Keratinocyte (primary cell): ENCODE measurements around the gene IRF1. TPM values are rescaled to one million over a fixed set of nuclear protein-coding genes. Genes with fewer than 3 reads are reported as not detected.
A peak's percentile ranks its signal among the peaks of the same experiment; 100 is the strongest.

ENCODE experiments used
- DNase-seq: peaks from one replicate; pipeline ENCODE4 v3.0.0-alpha.2; 2011; ENCODE audit warnings: low read depth, missing footprints, low spot score
- FAIRE-seq: peaks from 2 replicates; lab custom pipeline; 2011; peaks lifted over from hg19 to GRCh38; lab: Jason Lieb, UNC
- H2AFZ ChIP-seq: 2 replicates; pipeline ENCODE4 v1.6.0; 2012; ENCODE audit warnings: low read length, control low read depth, inconsistent platforms; ENCODE audit not compliant: control insufficient read depth
- H3K27ac ChIP-seq: 2 replicates; pipeline ENCODE4 v1.5.1; 2011; ENCODE audit warnings: low read length; ENCODE audit not compliant: control insufficient read depth, insufficient read depth
- H3K27me3 ChIP-seq: 3 replicates; pipeline ENCODE4 v1.6.0; 2011; ENCODE audit warnings: low read length; ENCODE audit not compliant: control insufficient read depth, insufficient read depth; ENCODE audit errors: extremely low read depth
- H3K36me3 ChIP-seq, 2 experiments: 2 replicates in 1 of 2; 3 replicates in 1 of 2; pipeline ENCODE4 v1.5.1; 2011; ENCODE audit warnings: low read length in 2 of 2, mild to moderate bottlenecking in 1 of 2; ENCODE audit not compliant: control insufficient read depth in 2 of 2, insufficient read depth in 2 of 2; ENCODE audit errors: extremely low read depth in 1 of 2
- H3K4me1 ChIP-seq: 3 replicates; pipeline ENCODE4 v1.5.1; 2011; ENCODE audit warnings: low read length; ENCODE audit not compliant: control insufficient read depth, insufficient read depth; ENCODE audit errors: extremely low read depth
- H3K4me2 ChIP-seq: 3 replicates; pipeline ENCODE4 v1.6.0; 2011; ENCODE audit warnings: low read depth, low read length; ENCODE audit not compliant: control insufficient read depth, insufficient read depth; ENCODE audit errors: extremely low read depth
- H3K4me3 ChIP-seq, 3 experiments: fragments of 200-600 bp in 1 of 3; sonication (generic) in 1 of 3; 2 replicates in 2 of 3; 3 replicates in 1 of 3; pipeline ENCODE4 v1.5.1; 2011 to 2016; ENCODE audit warnings: low read length in 3 of 3, mild to moderate bottlenecking in 3 of 3, control low read depth in 2 of 3, inconsistent platforms in 1 of 3, low read depth in 1 of 3, mixed read lengths in 1 of 3, mixed run types in 1 of 3, moderate library complexity in 1 of 3; ENCODE audit not compliant: control insufficient read depth in 2 of 3, insufficient read depth in 2 of 3; ENCODE audit errors: extremely low read depth in 1 of 3
- H3K79me2 ChIP-seq: 2 replicates; pipeline ENCODE4 v1.6.0; 2012; ENCODE audit warnings: low read length; ENCODE audit not compliant: control insufficient read depth, insufficient read depth
- H3K9ac ChIP-seq: 3 replicates; pipeline ENCODE4 v1.6.0; 2011; ENCODE audit warnings: low read length; ENCODE audit not compliant: control insufficient read depth, insufficient read depth; ENCODE audit errors: extremely low read depth
- H3K9me1 ChIP-seq: 3 replicates; pipeline ENCODE4 v1.6.0; 2011; ENCODE audit warnings: low read length; ENCODE audit not compliant: control insufficient read depth, insufficient read depth; ENCODE audit errors: extremely low read depth
- H3K9me3 ChIP-seq: 2 replicates; pipeline ENCODE4 v1.5.1; 2012; ENCODE audit warnings: low read depth, low read length; ENCODE audit not compliant: control insufficient read depth
- H4K20me1 ChIP-seq: 3 replicates; pipeline ENCODE4 v1.6.0; 2011; ENCODE audit warnings: low read length; ENCODE audit not compliant: control insufficient read depth, insufficient read depth; ENCODE audit errors: extremely low read depth
- CTCF ChIP-seq, 3 experiments: IDR thresholded peaks in 1 of 3; conservative IDR thresholded peaks in 1 of 3; optimal IDR thresholded peaks in 1 of 3; 2 replicates in 2 of 3; 3 replicates in 1 of 3; pipeline versions ENCODE3 to v1.5.1; 2011; ENCODE audit warnings: low read length in 3 of 3, mild to moderate bottlenecking in 3 of 3, moderate library complexity in 2 of 3, control low read depth in 1 of 3, inconsistent platforms in 1 of 3; ENCODE audit not compliant: insufficient read depth in 2 of 3; ENCODE audit errors: extremely low read depth in 1 of 3
- EZH2 ChIP-seq: IDR thresholded peaks from one replicate; pipeline ENCODE4 v1.6.1; 2012; ENCODE audit warnings: inconsistent platforms, mild to moderate bottlenecking, low read length, moderate library complexity
- dilution Hi-C: fragments of 300-500 bp; cut with MboI; formaldehyde crosslinking; loops from one replicate; pipeline ENCODE4 v1.7.0; 2020; ENCODE audit warnings: low sequenced_read_pairs; ENCODE audit not compliant: extremely low pct_ligation_motif_present
- polyA plus RNA-seq, 5 experiments: library from polyadenylated mRNA; depleted of rRNA in 3 of 5; stranded (reverse) in 3 of 5; stranded (forward) in 1 of 5; unstranded in 1 of 5; fragments of >200 nt; gene quantifications; 1 replicate in 1 of 5; 2 replicates in 3 of 5; 3 replicates in 1 of 5; pipeline versions ENCODE4 v1.2.1 to v1.2.3, GENCODE V29; 2011 to 2012; ENCODE audit warnings: missing spikeins in 2 of 5, low read depth in 1 of 5, low replicate concordance in 1 of 5

IRF1 gene
- polyA plus RNA-seq, 1 donor (not counting 4 experiments of a cell fraction or from before 2014, with no cell fraction given): 6.2 TPM

GRCh38 chr5:132488590-132488989 is 2.0 kb downstream of the IRF1 start:
- Histone ChIP-seq H3K4me3 (no peak overlapping the region), H3K9me1 (peaks cover 5% of the 10 kb centered on the region), H3K79me2 (peaks cover 16% of the 10 kb centered on the region), H3K9me3 (no peaks in the 10 kb centered on the region), H3K4me2 (peak overlapping the region; percentile 93), H2AFZ (no peak overlapping the region), H3K27me3 (no peaks in the 10 kb centered on the region), H3K9ac (no peak overlapping the region), H4K20me1 (no peaks in the 10 kb centered on the region), H3K36me3 (peaks cover 19 to 27% of the 10 kb centered on the region in 2 experiments), H3K27ac (no peak overlapping the region), H3K4me1 (peaks cover 45% of the 10 kb centered on the region)
- TF ChIP-seq CTCF (optimal IDR thresholded peaks at IDR 0.05 in 1 of 3, IDR thresholded peaks at IDR 0.05 in 1 of 3, conservative IDR thresholded peaks at IDR 0.05 in 1 of 3; ENCODE audit: extremely low read depth in 1 of 3, insufficient read depth in 2 of 3, low read length in 3 of 3) (no peak), EZH2 (no peak)
- FAIRE-seq: no peak
- no peak for DNase-seq
- dilution Hi-C loops: no loop called here

DNA sequence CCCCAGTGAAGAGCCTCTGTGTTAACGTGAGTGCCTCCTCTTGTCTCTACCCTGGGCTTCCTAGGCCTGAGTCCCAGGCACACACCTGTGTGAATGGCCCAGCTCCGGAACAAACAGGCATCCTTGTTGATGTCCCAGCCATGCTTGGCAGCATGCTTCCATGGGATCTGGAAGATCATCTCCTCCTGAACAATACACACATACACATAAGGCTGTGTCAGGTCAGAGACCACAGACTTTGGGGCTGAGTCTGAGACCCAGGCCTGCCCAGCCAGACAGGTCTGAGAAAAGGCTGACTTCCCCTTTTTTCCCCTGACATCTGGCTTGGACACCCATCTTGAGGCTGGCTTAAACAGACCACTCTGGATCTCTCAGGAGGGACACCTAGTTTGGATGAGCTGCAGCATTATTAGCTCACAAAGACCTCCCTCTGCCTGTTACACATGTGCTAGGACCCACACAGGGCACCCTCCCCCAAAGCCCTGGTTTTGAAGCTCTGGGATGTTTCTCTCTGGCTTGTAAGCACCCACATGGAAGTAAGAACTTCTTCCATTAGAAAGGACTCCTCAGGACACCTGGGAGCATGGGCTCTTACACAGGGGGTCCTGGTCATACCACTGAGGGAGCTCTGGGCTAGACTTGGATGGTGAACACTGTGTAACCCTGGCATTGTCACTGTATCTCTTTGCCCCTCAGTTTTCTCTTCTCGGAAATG is 2.6 kb downstream of the IRF1 start:
- peaks cover 45% of the 10 kb centered on the region for H3K4me1 ChIP-seq
- no peak overlapping the region for H3K4me3 ChIP-seq
- peaks cover 5% of the 10 kb centered on the region for H3K9me1 ChIP-seq
- FAIRE-seq: no peak
- H3K9me3 ChIP-seq: no peaks in the 10 kb centered on the region
- dilution Hi-C loops: no loop called here
- no peaks in the 10 kb centered on the region for H4K20me1 ChIP-seq
- H2AFZ ChIP-seq: no peak overlapping the region
- TF ChIP-seq EZH2: no peak
- TF ChIP-seq CTCF (optimal IDR thresholded peaks at IDR 0.05 in 1 of 3, IDR thresholded peaks at IDR 0.05 in 1 of 3, conservative IDR thresholded peaks at IDR 0.05 in 1 of 3; ENCODE audit: extremely low read depth in 1 of 3, insufficient read depth in 2 of 3, low read length in 3 of 3): no peak
- peaks cover 16% of the 10 kb centered on the region for H3K79me2 ChIP-seq
- H3K9ac ChIP-seq: no peak overlapping the region
- H3K36me3 ChIP-seq: peaks cover 23 to 32% of the 10 kb centered on the region in 2 experiments
- no peak for DNase-seq
- H3K27me3 ChIP-seq: no peaks in the 10 kb centered on the region
- no peak overlapping the region for H3K27ac ChIP-seq
- H3K4me2 ChIP-seq: no peak overlapping the region
